H1 (cell line): ENCODE data around the gene ZCCHC17. TPM values are rescaled to one million over a fixed set of nuclear protein-coding genes. Genes with fewer than 3 reads are reported as not detected.

Source experiments
- CTCF ChIA-PET: fragments of 300-600 bp; sonication (Branson Sonifier 250); formaldehyde crosslinking; loops from one replicate; lab custom pipeline; 2021; ENCODE audit not compliant: partially characterized antibody; lab: Charles Lee
- POLR2A ChIA-PET: fragments of 300-600 bp; sonication (Branson Sonifier 250); formaldehyde crosslinking; loops from one replicate; lab custom pipeline; 2021; ENCODE audit warnings: inconsistent platforms; ENCODE audit not compliant: partially characterized antibody; lab: Charles Lee
- DNase-seq, 2 experiments: peaks; one replicate each; pipeline versions ENCODE4 v3.0.0 to v3.0.0-alpha.2; 2010 to 2022; ENCODE audit warnings: low spot score in 2 of 2, low read depth in 1 of 2, mixed read lengths in 1 of 2
- FAIRE-seq: peaks from 2 replicates; lab custom pipeline; 2011; peaks lifted over from hg19 to GRCh38; lab: Jason Lieb, UNC
- H2AFZ ChIP-seq: 2 replicates; pipeline ENCODE4 v1.8.1; 2012; ENCODE audit warnings: low read length, inconsistent platforms
- H2AK5ac ChIP-seq: 2 replicates; pipeline ENCODE4 v1.6.1; 2013; ENCODE audit warnings: low read depth, low read length
- H2BK120ac ChIP-seq: replicated peaks from 2 replicates; pipeline ENCODE3; 2013; ENCODE audit warnings: low read depth, low read length, inconsistent platforms
- H2BK12ac ChIP-seq: 2 replicates; pipeline ENCODE4 v1.6.1; 2013; ENCODE audit warnings: low read depth, low read length
- H2BK15ac ChIP-seq: 2 replicates; pipeline ENCODE4 v1.6.1; 2013; ENCODE audit warnings: low read length
- H2BK20ac ChIP-seq: 2 replicates; pipeline ENCODE4 v1.6.1; 2013; ENCODE audit warnings: low read length
- H2BK5ac ChIP-seq: 2 replicates; pipeline ENCODE4 v1.6.1; 2013; ENCODE audit warnings: low read depth, low read length
- H3K14ac ChIP-seq: 2 replicates; pipeline ENCODE4 v1.6.1; 2013; ENCODE audit warnings: inconsistent platforms; ENCODE audit not compliant: insufficient read length
- H3K18ac ChIP-seq: 2 replicates; pipeline ENCODE4 v1.6.1; 2013; ENCODE audit warnings: low read length; ENCODE audit errors: extremely low read depth
- H3K23ac ChIP-seq: 2 replicates; pipeline ENCODE4 v1.6.1; 2013; ENCODE audit warnings: inconsistent platforms; ENCODE audit not compliant: insufficient read length
- H3K23me2 ChIP-seq: 2 replicates; pipeline ENCODE4 v1.6.1; 2013; ENCODE audit warnings: low read depth, low read length
- H3K27ac ChIP-seq: 2 replicates; pipeline ENCODE4 v1.6.1; 2011; ENCODE audit warnings: low read depth, low read length, inconsistent platforms
- H3K27me3 ChIP-seq, 4 experiments: replicated peaks in 1 of 4; 1 replicate in 1 of 4; 2 replicates in 3 of 4; pipeline versions ENCODE4 v1.6.1 to v1.8.1; 2011 to 2013; ENCODE audit warnings: low read length in 3 of 4, mild to moderate bottlenecking in 3 of 4, inconsistent platforms in 2 of 4, mixed read lengths in 2 of 4, moderate library complexity in 1 of 4; ENCODE audit not compliant: control insufficient read depth in 3 of 4, insufficient read depth in 3 of 4; ENCODE audit errors: extremely low read depth in 1 of 4
- H3K36me3 ChIP-seq, 4 experiments: 2 replicates each; pipeline versions ENCODE4 v1.6.1 to v1.8.1; 2011 to 2013; ENCODE audit warnings: mild to moderate bottlenecking in 4 of 4, low read length in 3 of 4, moderate library complexity in 2 of 4, control low read depth in 1 of 4, inconsistent platforms in 1 of 4; ENCODE audit not compliant: insufficient read depth in 4 of 4, control insufficient read depth in 2 of 4
- H3K4ac ChIP-seq: replicated peaks from 2 replicates; pipeline ENCODE3; 2013; ENCODE audit warnings: low read length, low read depth, mixed read lengths, inconsistent platforms; ENCODE audit not compliant: insufficient read length
- H3K4me1 ChIP-seq, 4 experiments: replicated peaks in 1 of 4; 1 replicate in 1 of 4; 2 replicates in 3 of 4; pipeline versions ENCODE4 v1.6.1 to v1.8.1; 2011 to 2013; ENCODE audit warnings: low read length in 3 of 4, inconsistent platforms in 2 of 4, mixed read lengths in 1 of 4; ENCODE audit not compliant: insufficient read depth in 4 of 4, control insufficient read depth in 3 of 4
- H3K4me2 ChIP-seq, 2 experiments: 2 replicates each; pipeline versions ENCODE4 v1.6.1 to v1.8.1; 2011 to 2013; ENCODE audit warnings: low read depth in 2 of 2, low read length in 2 of 2, control low read depth in 1 of 2, inconsistent platforms in 1 of 2, mild to moderate bottlenecking in 1 of 2; ENCODE audit not compliant: insufficient read depth in 1 of 2
- H3K4me3 ChIP-seq, 4 experiments: fragments of 200-600, 300-600 bp in 1 of 4; sonication (generic), shearing (Covaris generic), sonication (Bioruptor Twin) in 1 of 4; 2 replicates each; pipeline versions ENCODE4 v1.5.1 to v1.8.1; 2011 to 2016; ENCODE audit warnings: low read length in 4 of 4, low read depth in 3 of 4, control low read depth in 2 of 4, inconsistent platforms in 2 of 4, mild to moderate bottlenecking in 2 of 4, mixed read lengths in 1 of 4, moderate library complexity in 1 of 4; ENCODE audit not compliant: insufficient read depth in 2 of 4; ENCODE audit errors: extremely low read depth in 1 of 4
- H3K56ac ChIP-seq: replicated peaks from 2 replicates; pipeline ENCODE3; 2013; ENCODE audit warnings: low read depth, mild to moderate bottlenecking, mixed read lengths, low read length, inconsistent platforms; ENCODE audit not compliant: insufficient read length
- H3K79me1 ChIP-seq: 2 replicates; pipeline ENCODE4 v1.6.1; 2013; ENCODE audit warnings: low read depth, low read length, control low read depth
- H3K79me2 ChIP-seq, 2 experiments: 2 replicates each; pipeline versions ENCODE4 v1.6.1 to v1.8.1; 2012 to 2013; ENCODE audit warnings: low read length in 2 of 2, mild to moderate bottlenecking in 2 of 2, inconsistent platforms in 1 of 2; ENCODE audit not compliant: insufficient read depth in 2 of 2, control insufficient read depth in 1 of 2
- H3K9ac ChIP-seq, 4 experiments: replicated peaks in 1 of 4; 1 replicate in 1 of 4; 2 replicates in 3 of 4; pipeline versions ENCODE4 v1.6.1 to v1.8.1; 2011 to 2013; ENCODE audit warnings: low read depth in 3 of 4, low read length in 3 of 4, control low read depth in 2 of 4, mild to moderate bottlenecking in 2 of 4, moderate library complexity in 2 of 4, inconsistent platforms in 1 of 4; ENCODE audit errors: extremely low read depth in 1 of 4
- H3K9me3 ChIP-seq, 2 experiments: 2 replicates each; pipeline versions ENCODE4 v1.6.1 to v1.8.1; 2012 to 2013; ENCODE audit warnings: mild to moderate bottlenecking in 2 of 2, moderate library complexity in 2 of 2, control low read depth in 1 of 2, inconsistent platforms in 1 of 2, low read depth in 1 of 2, low read length in 1 of 2, mixed read lengths in 1 of 2; ENCODE audit not compliant: insufficient read depth in 2 of 2
- H4K20me1 ChIP-seq, 2 experiments: replicated peaks in 1 of 2; 2 replicates each; pipeline versions ENCODE3 to v1.8.1; 2011 to 2013; ENCODE audit warnings: inconsistent platforms in 2 of 2, low read length in 2 of 2, mild to moderate bottlenecking in 1 of 2; ENCODE audit not compliant: insufficient read depth in 2 of 2, control insufficient read depth in 1 of 2
- H4K5ac ChIP-seq: 2 replicates; pipeline ENCODE4 v1.6.1; 2013; ENCODE audit warnings: low read length, low read depth, mixed read lengths, inconsistent platforms; ENCODE audit not compliant: insufficient read length
- H4K8ac ChIP-seq: 2 replicates; pipeline ENCODE4 v1.8.0; 2013; ENCODE audit warnings: mild to moderate bottlenecking, moderate library complexity, low read length, inconsistent platforms; ENCODE audit not compliant: insufficient read depth; ENCODE audit errors: extremely low read depth
- H4K91ac ChIP-seq: replicated peaks from 2 replicates; pipeline ENCODE3; 2013; ENCODE audit warnings: low read length, mixed read lengths, inconsistent platforms; ENCODE audit not compliant: insufficient read length
- ASH2L ChIP-seq: fragments of 200-600, 300-600 bp; sonication (generic); IDR thresholded peaks from one replicate; pipeline ENCODE4 v1.7.1; 2017; ENCODE audit warnings: low read length
- ATF3 ChIP-seq: IDR thresholded peaks from 2 replicates; pipeline ENCODE4 v1.6.1; 2011; ENCODE audit warnings: low read depth, mild to moderate bottlenecking, low read length; ENCODE audit not compliant: insufficient read depth
- CHD2 ChIP-seq: IDR thresholded peaks from 2 replicates; pipeline ENCODE4 v1.6.1; 2012; ENCODE audit warnings: low read length, improper control_type of control experiment
- CTCF ChIP-seq, 3 experiments: IDR thresholded peaks; 1 replicate in 2 of 3; 2 replicates in 1 of 3; pipeline versions ENCODE4 v1.5.1 to v1.6.1; 2011; ENCODE audit warnings: low read length in 3 of 3, mild to moderate bottlenecking in 3 of 3, inconsistent platforms in 2 of 3, low read depth in 1 of 3, moderate library complexity in 1 of 3; ENCODE audit not compliant: insufficient read depth in 1 of 3; ENCODE audit errors: control extremely low read depth in 1 of 3
- EZH2 ChIP-seq: fragments of 200-600 bp; sonication (generic); IDR thresholded peaks from 2 replicates; pipeline ENCODE4 v1.7.1; 2012; ENCODE audit warnings: low read depth, mild to moderate bottlenecking, moderate library complexity, low read length, inconsistent platforms; ENCODE audit not compliant: severe bottlenecking
- KDM5A ChIP-seq: fragments of 200-600 bp; IDR thresholded peaks from 2 replicates; pipeline ENCODE4 v1.7.1; 2012; ENCODE audit warnings: mild to moderate bottlenecking, low read length, inconsistent platforms, mixed read lengths
- NRF1 ChIP-seq: IDR thresholded peaks from 2 replicates; pipeline ENCODE4 v1.6.1; 2011; ENCODE audit warnings: mild to moderate bottlenecking, low read depth, low read length, improper control_type of control experiment
- RXRA ChIP-seq: IDR thresholded peaks from 2 replicates; pipeline ENCODE4 v1.6.1; 2011; ENCODE audit warnings: low read depth, mild to moderate bottlenecking, low read length, moderate library complexity; ENCODE audit not compliant: insufficient read depth
- SP1 ChIP-seq: IDR thresholded peaks from 2 replicates; pipeline ENCODE4 v1.6.1; 2011; ENCODE audit warnings: low read depth, low read length
- YY1 ChIP-seq: IDR thresholded peaks from 2 replicates; pipeline ENCODE4 v1.6.1; 2011; ENCODE audit warnings: low read depth, mild to moderate bottlenecking, low read length
- WGBS, 2 experiments: shearing (Covaris generic) in 1 of 2; methylation state at CpG; one replicate each; pipeline versions ENCODE4 v1.1.6 to v1.1.7; 2013 to 2015; ENCODE audit warnings: low lambda C conversion rate in 2 of 2, mixed read lengths in 2 of 2, inconsistent platforms in 1 of 2, low coverage in 1 of 2, missing lambda C conversion rate in 1 of 2; ENCODE audit not compliant: insufficient replicate concordance in 2 of 2, insufficient coverage in 1 of 2, insufficient read length in 1 of 2; ENCODE audit errors: extremely low coverage in 1 of 2, missing lambda C conversion rate in 1 of 2; 5-methylcytosine and 5-hydroxymethylcytosine counted together
- polyA plus RNA-seq, 7 experiments: library from polyadenylated mRNA; depleted of rRNA in 3 of 7; stranded (reverse) in 5 of 7; unstranded in 2 of 7; fragments of >200 nt in 5 of 7; fragments of 200-250 nt in 2 of 7; gene quantifications; 1 replicate in 5 of 7; 2 replicates in 1 of 7; 4 replicates in 1 of 7; pipeline versions ENCODE4 v1.2.1 to v1.2.3, GENCODE V29; 2011 to 2013; ENCODE audit warnings: missing spikeins in 2 of 7, mixed read lengths in 2 of 7
- total RNA-seq: library from RNA; stranded (reverse); fragmentation: NEBNext Ultra II Directional; extraction: Animal tissue kit (Norgen Biotek cat#: 25700); gene quantifications from 2 replicates; pipeline ENCODE4 v1.2.1, GENCODE V29; 2021

Gene ZCCHC17
- total and polyA plus RNA-seq, 2 of the 8 experiments (the other 6 are each of a cell fraction or from before 2014, with no cell fraction given) = 51.6 to 59.3 TPM

- no peak overlapping the region for H2BK5ac ChIP-seq
- H2BK15ac ChIP-seq = peak overlapping the region; percentile 25; the same call in 1 of the 2 replicates
- H3K79me2 ChIP-seq = no peaks in the 10 kb centered on the region
- H3K79me1 ChIP-seq = no peaks in the 10 kb centered on the region
- no peak overlapping the region for H4K91ac ChIP-seq
- no peaks in the 10 kb centered on the region for H4K20me1 ChIP-seq
- peaks cover 11% of the 10 kb centered on the region for H3K23me2 ChIP-seq
- no peak overlapping the region for H4K8ac ChIP-seq
- no peak overlapping the region for H3K14ac ChIP-seq
- H4K5ac ChIP-seq = no peak overlapping the region
- peak overlapping the region; percentile 77; the same call in 1 of the 2 replicates for H2BK12ac ChIP-seq
- no peak overlapping the region for H2AFZ ChIP-seq
- no peaks in the 10 kb centered on the region for H3K9me3 ChIP-seq
- no peak overlapping the region for H3K27ac ChIP-seq
- H3K56ac ChIP-seq = no peak overlapping the region
- DNase-seq (no peak), FAIRE-seq (no peak)
- 0 out of 7 replicates have a peak, but pooled peaks cover 0 to 2% (median 0%) of the 10 kb centered on the region in 4 experiments for H3K27me3 ChIP-seq
- ChIA-PET POLR2A (interaction anchor here (0.6 to 5.4 kb wide), 5 partner anchors 10 to 147 kb away, joined by 3 to 26 read pairs (median 3); partner anchors contain the start of gene SERINC2), CTCF (interaction anchor here (0.9 to 1.6 kb wide), 5 partner anchors 12 to 188 kb away, joined by 3 to 7 read pairs (median 4); no protein-coding TSS in a partner anchor)
- H3K4ac ChIP-seq = peak overlapping the region; percentile 63
- no peak overlapping the region for H3K23ac ChIP-seq
- no peak overlapping the region for H3K9ac ChIP-seq
- peak overlapping the region; percentile 86 to 93; a peak in 3 of 4 replicates for H3K4me2 ChIP-seq
- peaks cover 0 to 7% (median 0%) of the 10 kb centered on the region in 4 experiments; a peak in 2 of 8 replicates for H3K36me3 ChIP-seq
- WGBS, 2 experiments = 89% methylated on average over 3 of the region's 3 CpGs; no CpG with 5 or more reads in 1 of the 2 experiments
- 0 out of 2 replicates have a peak overlapping the region, but pooled peaks have one; percentile 5 for H2BK20ac ChIP-seq
- H3K18ac ChIP-seq = no peak overlapping the region
- H3K4me1 ChIP-seq = peaks cover 8 to 29% (median 25%) of the 10 kb centered on the region in 4 experiments
- H2AK5ac ChIP-seq = no peak overlapping the region
- H3K4me3 ChIP-seq = peak overlapping the region in 3 of 4 experiments; percentile 33 to 61 (median 54); a peak in 5 of 8 replicates
- H2BK120ac ChIP-seq = no peak overlapping the region
- TF ChIP-seq RXRA (no peak), ASH2L (no peak), CHD2 (no peak), ATF3 (no peak), SP1 (no peak), YY1 (no peak), EZH2 (no peak), KDM5A (no peak), NRF1 (no peak), CTCF (IDR thresholded peaks at IDR 0.05; ENCODE audit: control extremely low read depth in 1 of 3, insufficient read depth in 1 of 3, low read depth in 1 of 3, low read length in 3 of 3) (no peak)
These were observed 75.2 kb downstream of the ZCCHC17 start for GRCh38 chr1:31372051-31372450.
